ENCODE results near the gene E4F1.

- no peak for TF ChIP-seq CTCF (IDR thresholded peaks at IDR 0.05 in 4 of 5, conservative IDR thresholded peaks at IDR 0.05 in 1 of 5)
- TF ChIP-seq POLR2A (IDR thresholded peaks at IDR 0.05), result no peak
Measured at GRCh38 chr16:2179107-2179501, 44.3 kb upstream of the E4F1 start.

Data from gastrocnemius medialis (tissue), 4 donors.